ENCODE measurements around the gene CHKA.

CHKA gene

GRCh38 chr11:68008381-68009337 is 112.5 kb downstream of the CHKA start:
- Histone ChIP-seq H3K27me3 (ENCODE audit: insufficient read depth, low read length) (no peaks in the 10 kb centered on the region; the same call in 1 of the 2 replicates), H3K36me3 (ENCODE audit: insufficient read depth, low read length) (no peaks in the 10 kb centered on the region), H3K9me3 (ENCODE audit: insufficient read depth, low read depth, low read length) (no peaks in the 10 kb centered on the region), H3K9ac (ENCODE audit: low read depth, low read length) (no peak overlapping the region), H3K27ac (ENCODE audit: low read depth, low read length) (no peak overlapping the region), H3K4me3 (ENCODE audit: low read length) (no peak overlapping the region), H3K4me1 (ENCODE audit: insufficient read depth, low read length) (peaks cover 17% of the 10 kb centered on the region)
- 88% methylated on average over 27 of the region's 27 CpGs for WGBS

DNA sequence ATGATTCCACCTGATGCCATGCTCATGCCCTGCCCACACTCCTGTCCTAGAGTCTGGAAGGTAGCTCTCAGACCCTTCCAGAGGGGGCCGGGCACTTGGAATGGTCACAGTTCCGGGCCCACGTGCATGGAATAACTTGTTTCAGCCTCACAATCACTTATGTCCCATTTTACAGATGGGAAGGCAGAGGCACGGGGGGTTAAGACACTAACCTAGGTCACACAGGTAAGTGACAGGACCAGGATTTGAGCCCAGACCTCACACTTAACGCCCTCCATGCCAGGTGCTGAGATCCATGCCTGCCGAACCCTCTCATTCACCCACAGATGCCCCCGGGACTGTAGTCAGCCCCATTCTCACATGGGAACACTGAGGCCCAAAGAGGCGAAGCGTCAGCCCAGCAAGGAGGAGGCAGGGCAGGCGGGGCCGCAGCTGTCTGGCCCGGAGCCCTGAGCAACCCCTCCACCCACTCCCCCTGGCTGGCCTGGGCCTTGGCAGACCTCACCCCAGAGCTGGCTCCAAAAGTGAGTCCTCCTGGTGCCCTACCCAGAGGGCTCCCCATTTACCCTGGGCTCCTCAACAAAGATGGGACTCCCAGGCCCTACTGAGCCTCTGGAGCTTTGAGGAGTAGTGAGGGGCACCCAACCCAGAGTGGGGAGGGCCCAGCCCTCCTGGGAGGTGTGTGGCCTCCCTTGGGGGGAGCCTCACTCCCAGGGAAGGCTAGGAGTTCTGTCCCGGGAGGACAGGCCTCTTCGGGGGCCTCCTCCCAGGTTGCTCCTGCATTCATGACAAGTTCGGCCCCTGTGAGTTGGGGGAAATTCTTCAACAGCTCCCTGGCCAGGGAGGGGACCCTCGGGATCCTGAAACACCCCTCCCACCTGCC is 113.4 kb downstream of the CHKA start:
- H3K36me3 ChIP-seq (ENCODE audit: insufficient read depth, low read length), result no peaks in the 10 kb centered on the region
- peaks cover 7% of the 10 kb centered on the region; the same call in 1 of the 2 replicates for H3K27me3 ChIP-seq (ENCODE audit: insufficient read depth, low read length)
- H3K9ac ChIP-seq (ENCODE audit: low read depth, low read length), result no peak overlapping the region
- H3K9me3 ChIP-seq (ENCODE audit: insufficient read depth, low read depth, low read length), result no peaks in the 10 kb centered on the region
- 91% methylated on average over 16 of the region's 16 CpGs for WGBS
- H3K4me1 ChIP-seq (ENCODE audit: insufficient read depth, low read length), result peaks cover 17% of the 10 kb centered on the region
- no peak overlapping the region for H3K27ac ChIP-seq (ENCODE audit: low read depth, low read length)
- H3K4me3 ChIP-seq (ENCODE audit: low read length), result no peak overlapping the region

DNA sequence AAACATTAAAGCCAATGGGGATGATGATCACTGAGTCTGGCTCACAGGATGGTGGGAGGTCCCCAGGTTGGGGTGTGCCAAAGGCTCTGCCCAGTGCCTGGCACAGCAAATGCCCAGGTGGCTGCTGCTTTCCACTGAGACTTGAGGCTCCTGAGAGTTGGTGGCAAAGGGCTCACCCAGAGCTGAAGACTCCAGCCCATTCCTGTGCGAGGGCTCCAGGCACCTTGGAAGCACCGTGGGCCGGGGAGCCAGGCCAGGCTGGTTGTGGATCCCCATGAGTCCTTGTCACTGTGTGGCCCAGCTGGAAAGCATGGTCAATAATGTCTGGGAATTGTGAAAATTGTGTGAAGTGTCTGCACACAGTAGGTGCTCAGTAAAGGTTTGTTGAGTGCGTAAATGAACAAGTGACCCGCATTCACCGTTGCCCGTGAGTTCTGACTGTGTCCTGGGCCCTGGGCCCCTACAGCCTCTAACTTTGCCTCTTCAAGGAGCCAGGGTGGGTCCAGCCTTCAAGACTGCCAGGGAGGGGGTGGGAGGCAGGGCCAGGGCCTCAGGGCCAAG is 114.5 kb downstream of the CHKA start:
- 94% methylated on average over 7 of the region's 7 CpGs for WGBS
- Histone ChIP-seq H3K9ac (ENCODE audit: low read depth, low read length) (no peak overlapping the region), H3K27me3 (ENCODE audit: insufficient read depth, low read length) (peaks cover 11% of the 10 kb centered on the region; the same call in 1 of the 2 replicates), H3K4me1 (ENCODE audit: insufficient read depth, low read length) (peaks cover 17% of the 10 kb centered on the region), H3K27ac (ENCODE audit: low read depth, low read length) (no peak overlapping the region), H3K4me3 (ENCODE audit: low read length) (no peak overlapping the region), H3K36me3 (ENCODE audit: insufficient read depth, low read length) (no peaks in the 10 kb centered on the region), H3K9me3 (ENCODE audit: insufficient read depth, low read depth, low read length) (no peaks in the 10 kb centered on the region)

- Histone ChIP-seq H3K9me3 (ENCODE audit: insufficient read depth, low read depth, low read length) (no peaks in the 10 kb centered on the region), H3K9ac (ENCODE audit: low read depth, low read length) (no peak overlapping the region), H3K4me3 (ENCODE audit: low read length) (peak overlapping the region; percentile 55; the same call in 1 of the 2 replicates), H3K4me1 (ENCODE audit: insufficient read depth, low read length) (peaks cover 6% of the 10 kb centered on the region; the same call in 1 of the 2 replicates), H3K27ac (ENCODE audit: low read depth, low read length) (no peak overlapping the region), H3K36me3 (ENCODE audit: insufficient read depth, low read length) (no peaks in the 10 kb centered on the region), H3K27me3 (ENCODE audit: insufficient read depth, low read length) (peaks cover 11% of the 10 kb centered on the region; the same call in 1 of the 2 replicates)
- 85% methylated on average over 14 of the region's 14 CpGs for WGBS
Measured at GRCh38 chr11:68004551-68005335, 116.4 kb downstream of the CHKA start.

- 6% methylated on average over 62 of the region's 64 CpGs for WGBS
- Histone ChIP-seq H3K9ac (ENCODE audit: low read depth, low read length) (no peak within 1 kb of the TSS), H3K4me1 (ENCODE audit: insufficient read depth, low read length) (peaks cover 6% of the 10 kb centered on the region; the same call in 1 of the 2 replicates)
Measured at GRCh38 chr11:68003846-68004550, 117.2 kb downstream of the CHKA start, which contains the start of gene UNC93B1. Gene UNC93B1 (minus strand): TSS chr11:68004097. CDS start chr11:68004043, 54 bp downstream.

GRCh38 chr11:68002938-68003845 is 118.0 kb downstream of the CHKA start:
- peaks cover 6% of the 10 kb centered on the region; the same call in 1 of the 2 replicates for H3K4me1 ChIP-seq (ENCODE audit: insufficient read depth, low read length)
- 11% methylated on average over 85 of the region's 86 CpGs for WGBS
- no peaks in the 10 kb centered on the region for H3K36me3 ChIP-seq (ENCODE audit: insufficient read depth, low read length)
- H3K4me3 ChIP-seq (ENCODE audit: low read length), result peak overlapping the region; percentile 55
- no peak overlapping the region for H3K9ac ChIP-seq (ENCODE audit: low read depth, low read length)
- H3K27ac ChIP-seq (ENCODE audit: low read depth, low read length), result no peak overlapping the region
- H3K27me3 ChIP-seq (ENCODE audit: insufficient read depth, low read length), result peaks cover 11% of the 10 kb centered on the region; the same call in 1 of the 2 replicates
- no peaks in the 10 kb centered on the region for H3K9me3 ChIP-seq (ENCODE audit: insufficient read depth, low read depth, low read length)

More at GRCh38 chr11:68003846-68004550, 117.2 kb downstream of the CHKA start, which contains the start of gene UNC93B1:
- H3K27me3 ChIP-seq (ENCODE audit: insufficient read depth, low read length), result peaks cover 11% of the 10 kb centered on the region; the same call in 1 of the 2 replicates
- H3K27ac ChIP-seq (ENCODE audit: low read depth, low read length), result no peak within 1 kb of the TSS
- peak within 1 kb of the TSS; percentile 55 for H3K4me3 ChIP-seq (ENCODE audit: low read length)
- H3K36me3 ChIP-seq (ENCODE audit: insufficient read depth, low read length), result no peaks in the 10 kb centered on the region
- no peaks in the 10 kb centered on the region for H3K9me3 ChIP-seq (ENCODE audit: insufficient read depth, low read depth, low read length)

Measured in HUES64 (cell line).